ENCODE results near the gene PIAS4. TPM values are rescaled to one million over a fixed set of nuclear protein-coding genes. Genes with fewer than 3 reads are reported as not detected.

The PIAS4 gene
- total RNA-seq, 1 experiment from 2014 or later, result 15.9 TPM

DNA sequence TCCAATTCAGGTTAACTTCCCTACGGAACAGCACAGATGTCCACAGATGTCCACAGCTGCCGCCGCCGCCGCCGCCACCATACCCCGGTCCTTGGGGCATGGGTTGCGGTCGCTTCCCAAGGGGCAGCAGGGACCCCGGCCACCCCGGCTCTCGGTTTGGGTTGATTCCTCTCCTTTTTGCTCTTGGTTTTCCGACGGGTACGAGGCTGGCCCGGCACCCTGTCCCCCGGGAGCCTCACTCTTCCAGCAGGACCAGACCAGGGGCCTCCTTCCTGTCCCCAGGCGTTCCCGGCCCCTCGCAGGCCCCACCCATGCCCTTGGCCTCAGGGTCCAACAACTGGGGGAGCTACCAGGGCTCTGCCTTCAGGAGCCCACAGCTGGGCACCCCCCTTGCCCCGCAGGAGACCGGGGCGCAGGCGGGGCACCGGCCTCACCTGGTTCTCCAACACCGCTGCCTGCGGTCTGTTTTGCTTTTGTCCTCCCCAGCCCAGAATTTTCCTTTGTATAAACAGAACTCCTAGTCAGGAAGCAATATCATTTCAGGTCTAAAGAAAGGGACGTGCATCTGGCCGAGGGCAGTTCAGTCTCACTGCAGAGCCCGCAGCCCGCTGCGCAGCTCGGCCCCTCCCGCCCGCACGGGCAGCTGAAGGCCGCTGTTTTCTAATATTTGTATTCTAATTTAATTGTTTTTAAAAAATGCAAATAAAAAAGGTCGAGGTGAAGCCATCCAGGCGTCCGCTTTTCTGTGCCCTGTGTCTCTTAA is 31.3 kb downstream of the PIAS4 start:
- no peak for DNase-seq (ENCODE audit: low read depth)

DNA sequence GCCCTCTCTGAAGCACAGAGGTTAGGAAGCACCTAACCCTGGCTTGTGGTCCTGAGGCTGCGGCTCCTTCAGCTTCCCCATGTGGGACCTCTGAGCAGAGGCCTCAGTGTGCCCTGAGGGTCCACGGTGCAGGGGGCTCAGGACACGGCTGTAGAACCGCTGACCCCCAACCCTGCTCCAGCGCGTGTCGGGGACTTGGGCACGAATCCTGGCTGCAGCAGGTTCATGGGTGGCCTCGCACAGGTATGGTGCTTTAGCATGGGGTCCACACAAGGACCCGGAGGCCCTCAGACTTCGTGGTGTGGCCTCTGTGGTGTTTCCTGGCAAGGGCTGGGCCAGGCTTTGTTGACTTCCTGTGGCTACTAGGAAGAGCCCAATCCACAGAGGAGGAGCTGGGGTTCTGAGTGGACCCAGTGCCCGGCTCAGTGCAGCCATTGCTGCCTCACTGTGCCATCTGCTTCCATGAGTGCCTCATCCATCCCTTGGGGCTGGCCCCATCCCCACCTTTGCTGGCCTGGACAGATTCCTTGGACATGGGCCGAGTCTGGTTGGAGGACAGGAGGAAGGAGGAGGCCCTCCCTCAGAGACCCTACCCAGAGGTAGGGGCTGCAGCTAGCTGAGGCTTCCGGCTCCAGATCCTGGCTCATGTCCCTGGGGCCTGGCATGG is 34.7 kb downstream of the PIAS4 start:
- no peak for DNase-seq (ENCODE audit: low read depth)

DNA sequence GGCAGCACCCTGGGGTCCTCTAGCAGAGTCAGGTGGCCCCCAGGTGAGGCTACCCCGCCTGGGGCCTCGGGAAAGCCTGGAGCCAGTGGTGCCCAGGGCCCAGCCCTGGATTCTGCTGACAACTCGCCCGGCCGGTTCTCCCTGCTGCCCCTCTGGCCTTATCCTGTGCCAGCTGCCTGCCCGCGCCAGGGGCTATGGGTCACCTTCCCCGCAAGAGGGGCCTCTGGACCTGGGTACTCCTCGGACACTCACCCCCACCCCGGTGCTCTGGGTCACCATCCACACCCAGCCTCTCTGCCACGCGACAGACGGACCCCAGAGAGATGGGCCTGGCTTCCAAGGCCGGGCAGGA is 35.2 kb downstream of the PIAS4 start:
- DNase-seq (ENCODE audit: low read depth), result no peak

DNA sequence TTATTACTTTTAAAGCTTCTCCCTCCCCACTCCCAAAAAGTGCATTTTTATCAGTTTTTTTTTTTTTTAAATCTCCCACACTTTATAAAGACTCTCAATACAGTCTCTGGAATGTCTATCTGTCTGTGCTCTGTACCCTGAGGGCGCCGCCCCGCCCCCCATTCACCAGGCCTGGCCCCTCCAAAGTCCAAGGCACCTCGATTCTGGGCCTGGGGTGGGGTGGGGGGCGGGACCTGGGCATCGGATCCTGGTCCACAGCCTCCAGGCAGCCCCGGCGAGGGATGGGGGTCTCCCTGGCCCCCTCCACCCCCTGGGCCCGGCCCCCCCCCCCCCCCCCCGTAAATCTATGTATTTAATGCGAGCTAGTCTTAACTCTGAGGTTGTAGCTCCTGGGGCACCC is 35.9 kb downstream of the PIAS4 start:
- no peak for DNase-seq (ENCODE audit: low read depth)

DNA sequence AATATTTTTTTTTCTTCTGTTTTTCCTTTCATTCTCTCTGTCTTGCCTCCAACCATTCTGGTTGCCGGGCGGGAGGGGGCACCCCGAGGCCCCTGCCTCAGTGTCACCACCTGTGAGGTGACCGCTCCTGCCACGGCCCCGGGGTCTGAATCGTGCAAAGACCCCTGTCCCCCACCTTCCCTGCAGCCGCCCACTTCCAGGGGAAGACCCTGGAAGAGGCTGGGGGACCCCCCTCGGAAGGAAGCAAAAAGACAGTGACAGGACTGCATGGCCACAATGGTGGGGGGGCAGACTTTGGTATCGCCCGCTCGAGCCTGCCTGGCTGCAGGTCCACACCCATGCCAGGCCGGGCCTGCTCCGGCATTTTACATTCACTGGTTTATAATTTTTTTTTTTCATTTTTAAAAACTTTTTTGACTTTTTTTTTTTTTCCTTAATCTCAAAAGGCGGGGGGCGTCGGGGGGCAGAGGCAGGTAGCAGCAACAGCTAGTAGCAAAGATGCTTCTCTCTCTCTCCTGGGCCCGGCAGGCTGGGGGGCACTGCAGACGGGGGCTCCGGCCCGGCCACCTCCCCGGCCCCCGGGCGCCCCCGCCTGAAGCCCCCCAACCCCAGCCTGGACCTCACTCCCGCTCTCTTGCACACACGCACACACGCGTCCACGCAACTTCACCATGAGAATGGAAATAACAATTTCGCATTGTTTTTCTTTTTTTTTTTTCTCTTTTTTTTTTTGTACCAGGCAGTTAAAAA is 36.6 kb downstream of the PIAS4 start:
- DNase-seq (ENCODE audit: low read depth), result no peak

DNA sequence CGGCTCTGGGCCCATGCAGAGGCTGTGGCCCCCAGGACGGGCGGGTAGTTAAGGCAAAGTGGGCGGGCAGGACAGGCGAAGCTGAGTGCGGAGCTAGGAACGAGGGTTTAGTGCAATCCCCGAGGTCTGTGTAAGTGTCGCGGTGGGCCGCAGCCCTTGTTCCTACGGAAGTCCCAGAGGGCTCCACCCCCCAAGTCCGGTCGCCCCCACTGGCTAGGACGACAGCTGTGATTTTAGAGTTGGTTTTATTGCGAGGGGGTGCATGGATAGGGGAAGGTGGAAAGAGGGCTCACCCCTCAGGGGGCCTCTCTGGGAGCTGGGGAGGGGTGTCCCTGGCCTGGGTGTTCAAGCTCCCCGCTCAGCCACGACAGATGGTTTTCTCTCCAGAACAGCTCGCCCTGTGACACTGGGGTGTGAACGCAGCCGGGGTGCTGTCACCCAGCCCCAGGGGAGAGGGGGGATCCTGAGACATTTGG is 37.5 kb downstream of the PIAS4 start:
- no peak for DNase-seq (ENCODE audit: low read depth)

DNA sequence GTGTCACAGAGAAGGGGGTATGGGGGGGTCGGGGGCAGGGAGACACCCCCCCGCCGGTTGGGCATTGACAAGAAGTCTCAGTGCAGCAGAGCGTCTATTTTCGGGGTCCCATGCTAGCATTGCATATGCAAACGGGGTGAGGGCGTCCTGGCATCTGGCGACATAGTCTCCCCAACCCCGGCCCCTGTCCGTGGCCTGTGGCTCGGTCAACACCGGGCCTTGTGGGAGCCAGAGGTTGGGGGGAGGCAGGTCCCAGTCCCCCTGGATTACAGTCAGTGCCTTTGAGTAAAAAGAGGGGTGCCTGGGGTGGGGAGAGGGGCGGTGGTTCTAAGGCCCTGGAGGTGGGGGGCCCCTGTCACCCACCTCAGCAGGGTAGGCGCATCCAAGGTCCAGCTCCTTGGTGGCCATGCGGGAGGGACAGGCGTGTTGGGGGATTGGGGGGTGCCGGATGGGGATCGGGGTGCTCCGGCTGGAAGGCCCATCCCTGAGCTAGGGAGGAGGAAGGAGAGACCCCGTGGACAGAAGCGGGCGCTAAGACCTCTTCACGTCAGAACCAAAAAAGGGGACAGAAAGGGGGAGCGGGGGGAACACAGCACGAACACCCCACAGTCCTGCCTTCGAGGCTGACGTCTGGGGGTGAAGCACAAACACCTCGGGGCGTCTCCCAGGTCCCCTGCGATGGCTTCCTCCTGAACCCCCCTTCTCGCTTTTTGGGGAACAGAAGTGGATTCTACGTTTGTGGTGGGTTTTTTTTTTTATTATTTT is 38.2 kb downstream of the PIAS4 start:
- no peak for DNase-seq (ENCODE audit: low read depth)

DNA sequence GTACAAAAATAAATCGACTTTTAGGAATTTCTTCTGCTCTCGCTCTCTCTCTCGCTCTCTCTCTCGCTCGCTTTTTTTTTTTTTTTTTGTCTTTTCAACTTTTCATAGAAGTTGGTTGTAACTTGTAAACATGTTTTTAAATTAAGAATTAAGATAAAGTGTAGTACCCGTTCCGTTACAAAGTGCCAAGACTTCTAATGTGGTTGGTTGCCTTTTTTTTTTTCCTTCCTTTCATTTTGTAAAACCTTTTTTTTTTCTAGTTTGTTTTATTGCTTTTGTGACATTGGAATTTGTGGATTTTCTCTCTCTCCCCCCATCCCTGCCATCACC is 38.8 kb downstream of the PIAS4 start:
- no peak for DNase-seq (ENCODE audit: low read depth)

DNA sequence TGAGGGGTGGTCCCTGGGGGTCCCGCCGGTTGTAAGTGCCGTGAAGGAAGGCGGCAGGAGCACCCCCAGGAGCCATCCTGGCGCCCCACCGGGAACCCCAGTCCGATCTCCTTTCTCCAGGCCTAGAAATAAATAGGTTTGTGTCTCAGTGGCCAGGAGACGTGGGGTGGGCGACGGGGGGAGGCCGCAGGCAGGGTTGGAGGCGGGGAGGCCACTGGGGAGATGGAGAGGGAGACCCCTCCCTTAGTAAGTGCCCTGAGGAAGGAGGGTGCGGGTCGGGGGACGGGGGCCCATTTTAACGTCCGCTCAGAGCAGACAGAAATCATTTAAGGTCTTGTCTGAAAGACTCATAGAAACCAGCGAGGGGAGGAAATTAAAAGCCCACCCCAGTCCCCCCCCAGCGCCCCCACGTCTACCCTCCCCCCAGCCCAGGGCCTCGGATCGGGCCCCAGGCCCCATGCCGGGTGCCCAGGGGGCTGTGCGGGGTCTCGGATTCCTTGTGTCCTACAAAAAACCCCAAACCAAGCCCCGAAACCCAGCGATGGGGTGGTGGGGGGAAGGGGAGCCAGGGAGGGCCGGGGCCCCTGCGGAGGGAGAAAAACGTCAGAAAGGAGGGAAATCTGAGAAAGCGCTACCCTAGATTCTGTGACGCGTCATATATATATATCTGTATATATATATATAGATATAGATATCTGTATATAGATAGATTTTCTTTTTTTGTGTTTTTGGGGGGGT is 39.6 kb downstream of the PIAS4 start:
- no peak for DNase-seq (ENCODE audit: low read depth)

DNA sequence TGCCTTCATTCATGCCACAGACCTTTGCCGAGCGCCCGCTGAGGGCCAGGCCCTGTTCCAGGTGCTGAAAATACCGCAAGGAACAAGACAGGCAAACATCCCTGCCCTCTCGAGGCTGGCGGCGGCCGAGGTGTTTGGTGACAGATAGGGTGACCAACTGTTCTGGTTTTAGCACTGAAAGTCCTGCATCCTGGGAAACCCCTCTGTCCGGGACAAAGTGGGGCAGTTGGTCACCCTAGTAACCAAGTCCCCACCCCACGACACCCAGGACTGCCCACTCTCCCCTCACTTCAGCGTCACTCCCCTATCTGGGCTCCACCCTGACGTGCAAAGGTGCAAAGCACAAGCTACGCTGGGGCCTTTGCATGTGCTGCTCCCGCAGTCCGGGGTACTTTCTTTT is 41.9 kb downstream of the PIAS4 start:
- no peak for DNase-seq (ENCODE audit: low read depth)

DNA sequence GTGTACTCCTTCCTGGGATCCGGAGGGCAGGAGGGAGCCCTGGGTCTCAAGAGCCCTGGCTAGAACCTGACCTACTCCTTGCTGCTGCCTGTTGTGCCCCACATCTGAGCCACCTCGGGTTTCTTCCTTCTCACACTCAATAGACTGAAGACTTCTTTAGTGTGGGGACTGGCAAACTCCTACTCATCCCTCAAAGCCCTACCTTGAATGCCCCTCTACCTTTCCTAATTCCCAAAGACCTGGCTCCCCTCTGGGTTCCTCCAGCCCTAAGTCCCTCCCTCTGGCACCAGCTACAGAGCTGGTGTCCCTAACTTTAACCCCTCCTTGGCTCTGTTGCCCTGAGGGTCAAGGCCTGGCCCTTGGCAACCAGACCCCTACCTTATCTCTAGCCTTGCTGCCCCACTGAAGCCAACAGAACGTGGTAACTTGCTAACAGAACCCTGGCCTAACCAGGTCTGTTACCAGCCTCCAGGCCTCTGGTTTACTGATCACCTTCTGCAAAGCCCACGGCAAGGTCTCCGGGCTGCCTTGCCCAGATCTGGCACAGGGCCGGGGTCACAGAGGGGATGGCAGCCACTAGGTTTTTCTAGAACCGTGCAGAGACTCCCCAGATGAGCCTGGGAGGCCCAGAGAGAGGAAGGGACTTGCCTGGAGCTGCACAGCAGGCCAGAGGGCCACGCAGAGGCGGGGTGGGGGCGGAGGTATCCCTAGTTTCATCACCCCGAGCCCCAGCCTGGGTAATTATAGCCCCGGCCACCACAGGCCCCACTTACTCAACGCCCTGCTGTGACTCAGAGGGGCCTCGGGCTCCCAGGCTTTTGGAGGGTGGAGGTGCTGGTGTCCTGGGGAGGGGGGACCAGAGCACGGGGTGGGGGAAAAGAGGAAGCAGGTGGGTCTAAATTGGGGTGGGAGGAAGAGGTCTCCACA is 43.9 kb downstream of the PIAS4 start:
- peak; percentile 88 for DNase-seq (ENCODE audit: low read depth)

DNA sequence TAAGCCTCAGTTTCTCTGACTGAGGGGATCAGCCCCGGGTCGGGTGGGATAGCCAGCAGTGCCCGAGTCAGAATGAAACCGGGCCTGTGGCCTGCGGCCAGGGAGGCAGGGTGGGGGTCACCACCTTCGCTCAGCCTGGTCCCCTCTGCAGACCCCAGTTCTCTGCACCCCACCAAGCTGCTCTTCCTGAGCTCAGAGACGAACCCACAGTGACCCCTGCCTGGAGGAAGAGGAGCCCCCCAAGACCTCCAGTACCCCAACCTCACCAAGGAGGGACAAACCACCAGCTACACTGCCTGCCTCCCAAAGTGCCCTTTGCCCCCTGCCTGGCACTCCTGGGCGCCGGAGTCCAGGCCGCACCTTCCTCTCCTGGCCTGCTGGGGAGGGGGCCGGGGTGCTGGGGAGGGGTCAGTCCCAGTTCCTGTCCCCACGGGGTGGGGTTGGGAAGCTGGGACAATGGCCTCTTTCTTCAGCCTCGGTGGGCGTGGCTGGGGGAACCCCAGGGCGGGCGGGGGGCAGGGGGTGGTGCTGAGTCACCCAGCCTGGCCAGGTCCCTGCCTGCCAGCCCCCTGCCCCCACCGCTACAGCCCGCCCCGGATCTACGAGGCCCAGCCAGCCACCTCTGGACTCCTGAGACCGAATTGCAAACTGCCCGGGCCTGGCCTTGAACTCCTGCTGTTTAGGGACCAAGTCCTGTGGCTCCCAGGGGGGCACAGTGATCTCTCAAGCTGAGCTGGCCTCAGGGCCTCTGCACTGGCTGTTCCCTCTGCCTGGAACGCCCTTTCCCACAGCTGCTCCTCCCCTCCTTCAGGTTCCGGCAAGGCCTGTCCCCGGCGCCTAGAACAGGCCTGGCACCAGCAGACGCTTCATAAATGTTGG is 44.8 kb downstream of the PIAS4 start:
- peak; percentile 83 for DNase-seq (ENCODE audit: low read depth)

DNA sequence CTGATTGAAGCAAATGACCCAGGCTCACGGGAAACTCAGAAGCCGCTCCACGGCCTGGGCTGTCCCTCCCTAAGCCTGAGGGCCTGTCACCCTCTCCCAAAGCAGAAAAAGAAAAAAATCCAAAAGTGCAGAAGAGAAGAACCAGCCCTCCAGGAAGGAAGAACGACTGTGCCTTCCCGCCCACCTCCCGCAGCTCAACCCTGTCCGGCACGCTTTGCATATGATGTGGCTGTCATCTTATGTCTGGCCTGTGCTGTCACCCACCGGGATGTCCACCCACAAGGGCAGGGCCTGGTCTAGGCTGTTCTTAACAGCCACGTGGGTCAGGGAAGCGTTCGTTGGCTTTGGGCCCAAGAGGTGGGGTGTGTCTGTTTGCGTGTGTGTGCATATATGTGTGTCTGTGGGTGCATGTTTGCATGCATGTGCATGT is 45.5 kb downstream of the PIAS4 start:
- DNase-seq (ENCODE audit: low read depth), result peak; percentile 84

DNA sequence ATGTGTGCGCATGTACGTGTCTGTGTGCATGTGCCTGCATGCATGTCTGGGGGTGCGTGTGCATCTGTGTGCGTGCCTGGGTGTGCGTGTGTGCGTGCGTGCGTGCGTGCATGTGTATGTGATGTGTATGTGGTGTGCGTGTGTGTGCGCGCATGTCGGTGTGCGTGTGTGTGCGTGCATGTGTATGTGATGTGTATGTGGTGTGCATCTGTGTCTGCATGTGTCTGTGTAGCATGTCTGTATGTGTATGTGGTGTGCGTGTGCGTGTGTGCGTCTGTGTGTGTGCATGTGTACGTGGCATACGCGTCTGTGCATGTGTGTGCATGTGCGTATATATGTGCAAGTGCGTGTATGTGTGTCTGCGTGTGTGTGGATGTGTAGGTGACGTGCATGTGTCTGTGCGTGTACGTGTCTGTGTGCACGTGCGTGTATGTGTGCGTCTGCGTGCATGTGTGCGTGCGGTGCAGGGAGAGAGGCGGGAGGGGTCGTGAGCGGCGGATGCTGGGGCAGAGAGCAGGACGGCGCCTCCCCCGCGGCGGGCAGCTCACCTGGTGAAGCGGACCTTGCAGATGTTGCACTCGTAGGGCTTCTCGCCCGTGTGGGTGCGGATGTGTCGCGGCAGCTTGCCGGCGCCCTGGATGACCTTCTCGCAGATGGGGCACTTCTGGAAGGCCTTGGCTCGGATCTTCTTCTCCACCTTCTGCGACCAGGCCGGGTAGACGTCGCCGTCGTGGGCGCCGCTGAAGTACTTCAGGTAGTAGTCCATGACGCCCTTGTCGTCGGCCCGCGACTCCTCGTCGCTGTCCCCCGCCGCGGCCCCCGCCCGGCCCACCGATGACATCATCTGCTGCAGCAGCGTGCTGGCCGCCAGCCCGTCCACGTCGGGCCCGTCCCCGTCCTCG is 46.1 kb downstream of the PIAS4 start:
- no peak for DNase-seq (ENCODE audit: low read depth)

DNA sequence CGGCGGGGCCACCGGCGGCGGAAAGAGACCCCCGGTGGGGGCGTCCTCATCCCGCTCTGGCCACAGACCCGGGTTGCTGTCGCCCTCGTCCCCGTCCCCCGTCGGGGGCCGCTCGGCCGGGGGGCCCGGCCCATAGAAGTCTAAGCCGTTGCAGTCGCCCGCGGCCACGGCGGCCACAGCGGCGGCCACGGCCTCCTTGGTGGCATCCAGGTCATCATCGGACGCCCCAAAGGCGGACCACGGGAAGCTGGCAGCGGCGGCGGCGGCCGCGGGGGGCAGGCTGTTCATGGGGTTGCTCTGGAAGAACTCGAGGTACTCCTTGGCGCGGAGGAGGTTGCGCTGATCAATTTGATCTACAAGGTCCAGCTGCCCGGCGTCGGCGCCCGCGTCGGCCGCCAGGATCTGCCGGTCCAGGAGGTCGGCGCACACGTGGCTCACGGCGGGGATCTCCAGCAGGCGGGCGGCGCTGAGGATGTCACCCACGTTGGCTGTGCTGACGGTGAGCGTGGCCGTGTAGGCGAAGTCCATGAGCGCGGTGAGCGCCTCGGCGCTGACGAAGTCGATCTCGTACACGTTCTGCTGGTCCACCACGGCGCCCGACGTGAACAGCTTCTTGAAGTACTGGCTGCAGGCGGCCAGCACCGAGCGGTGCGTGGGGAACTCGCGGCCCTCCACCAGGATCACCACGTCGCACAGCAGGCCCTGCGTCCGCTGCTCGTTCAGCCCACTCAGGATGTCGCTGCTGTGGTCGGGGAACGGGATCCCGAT is 47.1 kb downstream of the PIAS4 start:
- no peak for DNase-seq (ENCODE audit: low read depth)

DNA sequence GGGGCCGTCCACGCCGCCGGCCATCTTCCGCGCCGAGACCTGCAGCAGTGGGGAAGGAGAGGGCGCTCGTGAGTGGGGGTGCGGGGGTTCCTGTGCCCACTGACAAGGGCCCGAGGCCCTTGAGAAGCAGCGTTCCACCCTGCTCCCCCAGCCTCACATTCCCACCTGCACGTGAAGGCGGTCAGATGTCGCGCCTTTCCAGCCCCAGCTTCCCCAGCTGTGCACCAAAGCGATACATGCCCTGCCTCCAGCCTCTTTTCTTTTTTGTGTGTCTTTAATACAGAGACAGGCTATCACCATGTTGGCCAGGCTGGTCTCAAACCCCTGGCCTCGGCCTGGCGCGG is 47.6 kb downstream of the PIAS4 start:
- DNase-seq (ENCODE audit: low read depth), result no peak

DNA sequence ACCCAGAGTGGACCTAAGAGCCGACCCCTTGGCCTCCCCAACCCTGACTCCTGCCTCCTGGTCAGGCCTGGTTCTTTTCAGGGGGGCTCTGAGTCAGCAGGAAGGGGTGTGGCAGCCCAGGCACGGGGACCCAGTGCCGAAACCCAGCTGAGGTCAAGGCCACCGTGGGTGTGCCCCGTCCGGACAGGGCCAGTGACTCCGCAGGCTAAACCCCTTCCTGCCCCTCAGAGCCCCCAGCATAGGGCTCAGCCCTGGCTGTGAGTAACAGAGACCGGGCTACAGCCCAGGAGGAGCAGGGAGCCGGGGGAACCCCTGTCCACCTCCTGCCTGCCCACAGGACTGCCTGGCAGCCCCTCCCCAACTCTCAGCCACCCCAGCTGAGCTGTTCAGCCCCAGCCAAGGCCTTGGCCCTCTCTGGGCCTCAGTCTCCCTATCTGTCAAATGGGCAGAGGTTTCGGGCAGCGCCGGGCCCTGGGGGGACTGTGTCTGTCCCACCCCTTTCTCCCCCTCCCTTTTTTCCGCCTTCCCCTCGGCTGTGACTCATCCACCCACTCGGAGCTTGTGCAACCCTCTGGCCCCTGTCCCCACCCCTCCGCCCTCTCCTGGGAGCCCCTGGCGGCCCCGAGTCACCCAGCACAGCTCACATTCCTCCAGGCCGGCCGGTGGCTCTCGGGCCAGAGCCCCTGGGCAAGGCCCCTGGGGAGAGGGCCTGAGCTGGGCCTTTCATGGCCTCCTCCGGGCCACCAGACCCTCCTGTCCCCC is 50.6 kb downstream of the PIAS4 start:
- peak; percentile 94 for DNase-seq (ENCODE audit: low read depth)

All from RPMI7951 (cell line).